ENCODE measurements around the gene TENT4A.

TENT4A gene

GRCh38 chr5:6711409-6712141 lies 1.7 kb upstream of the TENT4A start:
- no peaks in the 10 kb centered on the region for H3K27me3 ChIP-seq (ENCODE audit: control insufficient read depth in 1 of 2, insufficient read depth in 2 of 2, low read length in 2 of 2)
- peak overlapping the region; percentile 72 to 91 for H3K4me3 ChIP-seq (ENCODE audit: low read depth in 1 of 2, low read length in 2 of 2)
- H3K36me3 ChIP-seq (ENCODE audit: insufficient read depth, low read length) = no peaks in the 10 kb centered on the region
- H3K9ac ChIP-seq (ENCODE audit: low read length) = no peak overlapping the region
- peak overlapping the region; percentile 98 for H3K27ac ChIP-seq (ENCODE audit: low read depth, low read length)
- peaks cover 17% of the 10 kb centered on the region for H3K4me1 ChIP-seq (ENCODE audit: insufficient read depth, low read length)
- H3K9me3 ChIP-seq (ENCODE audit: low read length) = no peaks in the 10 kb centered on the region

- Histone ChIP-seq H3K27ac (ENCODE audit: low read depth, low read length) (peak overlapping the region; percentile 98), H3K9ac (ENCODE audit: low read length) (peak overlapping the region; percentile 72), H3K9me3 (ENCODE audit: low read length) (no peaks in the 10 kb centered on the region), H3K4me1 (ENCODE audit: insufficient read depth, low read length) (peaks cover 23% of the 10 kb centered on the region), H3K4me3 (ENCODE audit: low read depth in 1 of 2, low read length in 2 of 2) (peak overlapping the region; percentile 72 to 91), H3K36me3 (ENCODE audit: insufficient read depth, low read length) (no peaks in the 10 kb centered on the region), H3K27me3 (ENCODE audit: control insufficient read depth in 1 of 2, insufficient read depth in 2 of 2, low read length in 2 of 2) (no peaks in the 10 kb centered on the region)
Observed at GRCh38 chr5:6712142-6712576, 1.1 kb upstream of the TENT4A start.

DNA sequence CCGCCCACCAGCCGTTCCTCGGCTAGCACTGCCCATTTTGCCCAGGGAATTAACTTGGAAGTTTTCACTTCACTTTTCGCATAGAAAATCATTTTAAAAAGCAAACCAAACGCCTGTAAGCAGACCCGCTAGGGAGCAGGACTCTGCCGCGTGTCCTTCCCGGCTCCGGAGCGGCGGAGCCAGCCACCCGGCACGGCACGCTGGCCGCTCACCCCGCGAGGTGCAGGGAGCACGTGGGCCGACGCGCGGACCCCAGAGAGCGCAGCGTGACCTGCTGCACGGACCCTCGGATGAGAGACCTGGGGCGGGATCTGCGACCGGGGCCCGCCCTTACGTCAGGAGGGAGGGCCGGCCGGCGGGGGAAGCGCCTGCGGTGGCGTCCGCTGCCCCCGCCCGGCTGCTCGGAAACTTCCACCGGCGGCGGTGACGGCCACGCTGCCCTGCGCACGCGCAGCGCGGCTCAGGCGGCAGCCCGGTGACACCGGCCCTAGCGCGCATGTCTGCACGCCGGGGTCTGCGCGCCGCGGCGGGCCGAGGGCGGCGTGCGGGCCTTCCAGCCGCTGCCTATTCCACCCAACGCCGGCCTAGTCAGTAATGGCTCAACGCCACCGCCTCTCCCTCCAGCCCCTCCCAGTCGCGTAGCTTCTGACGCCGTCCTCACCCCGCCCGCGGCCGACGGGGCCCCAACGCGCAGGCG lies 507 bp upstream of the TENT4A start:
- no peaks in the 10 kb centered on the region for H3K27me3 ChIP-seq (ENCODE audit: control insufficient read depth in 1 of 2, insufficient read depth in 2 of 2, low read length in 2 of 2)
- peak overlapping the region; percentile 72 to 91 for H3K4me3 ChIP-seq (ENCODE audit: low read depth in 1 of 2, low read length in 2 of 2)
- H3K9me3 ChIP-seq (ENCODE audit: low read length) = no peaks in the 10 kb centered on the region
- peaks cover 29% of the 10 kb centered on the region for H3K4me1 ChIP-seq (ENCODE audit: insufficient read depth, low read length)
- H3K27ac ChIP-seq (ENCODE audit: low read depth, low read length) = peak overlapping the region; percentile 98
- no peaks in the 10 kb centered on the region for H3K36me3 ChIP-seq (ENCODE audit: insufficient read depth, low read length)
- H3K9ac ChIP-seq (ENCODE audit: low read length) = peak overlapping the region; percentile 72

DNA sequence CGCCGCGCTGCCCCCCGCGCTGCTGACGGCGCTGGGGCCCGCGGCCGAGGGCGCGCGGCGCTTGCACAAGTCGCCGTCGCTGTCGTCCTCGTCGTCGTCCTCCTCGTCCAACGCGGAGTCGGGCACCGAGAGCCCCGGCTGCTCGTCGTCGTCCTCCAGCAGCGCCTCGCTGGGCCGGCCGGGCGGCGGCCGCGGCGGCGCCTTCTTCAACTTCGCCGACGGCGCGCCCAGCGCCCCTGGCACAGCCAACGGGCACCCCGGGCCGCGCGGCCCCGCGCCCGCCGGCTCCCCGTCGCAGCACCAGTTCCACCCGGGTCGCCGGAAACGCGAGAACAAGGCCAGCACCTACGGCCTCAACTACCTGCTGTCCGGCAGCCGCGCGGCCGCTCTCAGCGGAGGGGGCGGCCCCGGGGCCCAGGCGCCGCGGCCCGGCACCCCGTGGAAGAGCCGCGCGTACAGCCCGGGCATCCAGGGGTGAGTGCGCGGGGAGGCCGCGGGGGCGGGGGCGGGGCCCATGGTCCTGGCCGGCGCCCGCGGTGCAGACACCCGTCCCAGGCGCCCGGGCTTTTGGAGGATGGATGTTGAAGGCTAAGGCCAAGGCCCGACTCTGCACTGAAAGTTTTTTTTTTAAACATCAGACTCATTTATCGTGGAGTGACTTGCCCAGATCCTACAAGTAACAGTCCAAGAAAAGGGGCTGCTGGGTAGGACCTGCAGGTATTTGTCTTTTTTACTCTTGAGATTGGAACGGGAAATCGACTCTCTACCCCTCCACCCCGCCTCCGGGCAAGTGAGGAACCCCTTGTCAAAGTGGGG lies 1.2 kb downstream of the TENT4A start:
- Histone ChIP-seq H3K36me3 (ENCODE audit: insufficient read depth, low read length) (no peaks in the 10 kb centered on the region), H3K27me3 (ENCODE audit: control insufficient read depth in 1 of 2, insufficient read depth in 2 of 2, low read length in 2 of 2) (no peaks in the 10 kb centered on the region), H3K9ac (ENCODE audit: low read length) (no peak overlapping the region), H3K27ac (ENCODE audit: low read depth, low read length) (no peak overlapping the region), H3K4me1 (ENCODE audit: insufficient read depth, low read length) (peaks cover 40% of the 10 kb centered on the region), H3K4me3 (ENCODE audit: low read depth in 1 of 2, low read length in 2 of 2) (peak overlapping the region in 1 of 2 donors; percentile 64), H3K9me3 (ENCODE audit: low read length) (no peaks in the 10 kb centered on the region)

GRCh38 chr5:6715271-6715670 lies 2.0 kb downstream of the TENT4A start:
- Histone ChIP-seq H3K4me3 (ENCODE audit: low read depth in 1 of 2, low read length in 2 of 2) (peak overlapping the region in 1 of 2 donors; percentile 64), H3K9me3 (ENCODE audit: low read length) (no peaks in the 10 kb centered on the region), H3K36me3 (ENCODE audit: insufficient read depth, low read length) (no peaks in the 10 kb centered on the region), H3K4me1 (ENCODE audit: insufficient read depth, low read length) (peaks cover 43% of the 10 kb centered on the region), H3K27ac (ENCODE audit: low read depth, low read length) (no peak overlapping the region), H3K27me3 (ENCODE audit: control insufficient read depth in 1 of 2, insufficient read depth in 2 of 2, low read length in 2 of 2) (no peaks in the 10 kb centered on the region), H3K9ac (ENCODE audit: low read length) (peak overlapping the region; percentile 25)

DNA sequence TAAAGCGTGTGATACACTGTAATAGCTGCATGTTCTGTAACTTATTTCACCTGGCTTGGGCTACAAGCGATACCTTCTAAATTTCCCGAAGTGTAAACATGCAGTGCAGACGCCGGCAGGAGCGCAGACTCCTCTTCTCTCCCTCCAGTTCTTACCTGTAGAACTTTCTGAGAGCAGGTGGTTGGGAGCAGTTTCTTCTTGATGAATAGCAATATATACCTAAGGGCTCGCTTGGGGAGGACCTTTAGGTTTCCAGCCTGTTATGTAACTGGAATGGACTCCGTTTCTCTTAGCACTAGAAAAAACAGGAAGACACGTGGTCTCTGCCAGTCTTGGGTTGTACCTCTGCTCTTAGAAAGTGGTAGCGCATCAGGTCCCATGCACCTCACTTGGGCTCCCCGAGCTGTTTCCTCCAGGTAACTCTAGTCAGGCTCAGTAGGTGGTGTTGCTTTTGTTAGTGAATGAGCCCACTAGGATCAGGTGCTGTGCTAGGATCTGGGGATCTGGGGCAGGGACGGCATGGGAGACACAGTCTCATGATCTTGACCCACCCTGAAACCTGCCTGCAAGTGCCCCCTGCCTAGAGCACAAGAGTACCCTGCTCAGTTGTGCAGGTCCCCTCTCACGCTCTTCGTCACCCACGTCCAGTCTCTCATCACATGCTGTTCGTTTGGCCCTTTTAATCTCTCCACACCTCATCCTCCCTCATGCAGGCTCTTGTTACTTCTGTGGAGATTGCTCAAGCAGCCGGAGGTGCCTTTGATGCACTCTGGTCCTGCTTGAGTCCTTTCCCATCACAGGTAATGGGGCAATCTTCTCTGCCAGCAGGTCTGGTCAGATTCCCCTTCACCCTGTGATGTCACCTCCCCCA lies 2.8 kb downstream of the TENT4A start:
- Histone ChIP-seq H3K9me3 (ENCODE audit: low read length) (no peaks in the 10 kb centered on the region), H3K36me3 (ENCODE audit: insufficient read depth, low read length) (no peaks in the 10 kb centered on the region), H3K27me3 (ENCODE audit: control insufficient read depth in 1 of 2, insufficient read depth in 2 of 2, low read length in 2 of 2) (no peaks in the 10 kb centered on the region), H3K27ac (ENCODE audit: low read depth, low read length) (no peak overlapping the region), H3K4me1 (ENCODE audit: insufficient read depth, low read length) (peaks cover 46% of the 10 kb centered on the region), H3K4me3 (ENCODE audit: low read depth in 1 of 2, low read length in 2 of 2) (peak overlapping the region in 1 of 2 donors; percentile 64), H3K9ac (ENCODE audit: low read length) (peak overlapping the region; percentile 25)

- H3K9me3 ChIP-seq (ENCODE audit: low read length) = no peaks in the 10 kb centered on the region
- H3K36me3 ChIP-seq (ENCODE audit: insufficient read depth, low read length) = no peaks in the 10 kb centered on the region
- H3K9ac ChIP-seq (ENCODE audit: low read length) = no peak overlapping the region
- H3K4me1 ChIP-seq (ENCODE audit: insufficient read depth, low read length) = peaks cover 53% of the 10 kb centered on the region
- H3K27me3 ChIP-seq (ENCODE audit: control insufficient read depth in 1 of 2, insufficient read depth in 2 of 2, low read length in 2 of 2) = no peaks in the 10 kb centered on the region
- H3K4me3 ChIP-seq (ENCODE audit: low read depth in 1 of 2, low read length in 2 of 2) = peak overlapping the region in 1 of 2 donors; percentile 64
- H3K27ac ChIP-seq (ENCODE audit: low read depth, low read length) = no peak overlapping the region
Observed at GRCh38 chr5:6716629-6717149, 3.5 kb downstream of the TENT4A start.

- no peaks in the 10 kb centered on the region for H3K36me3 ChIP-seq (ENCODE audit: insufficient read depth, low read length)
- no peaks in the 10 kb centered on the region for H3K9me3 ChIP-seq (ENCODE audit: low read length)
- no peaks in the 10 kb centered on the region for H3K27me3 ChIP-seq (ENCODE audit: control insufficient read depth in 1 of 2, insufficient read depth in 2 of 2, low read length in 2 of 2)
- H3K27ac ChIP-seq (ENCODE audit: low read depth, low read length) = no peak overlapping the region
- H3K4me1 ChIP-seq (ENCODE audit: insufficient read depth, low read length) = peaks cover 59% of the 10 kb centered on the region
- no peak overlapping the region for H3K9ac ChIP-seq (ENCODE audit: low read length)
- H3K4me3 ChIP-seq (ENCODE audit: low read depth in 1 of 2, low read length in 2 of 2) = peak overlapping the region in 1 of 2 donors; percentile 64
Observed at GRCh38 chr5:6717247-6717646, 4.0 kb downstream of the TENT4A start.

DNA sequence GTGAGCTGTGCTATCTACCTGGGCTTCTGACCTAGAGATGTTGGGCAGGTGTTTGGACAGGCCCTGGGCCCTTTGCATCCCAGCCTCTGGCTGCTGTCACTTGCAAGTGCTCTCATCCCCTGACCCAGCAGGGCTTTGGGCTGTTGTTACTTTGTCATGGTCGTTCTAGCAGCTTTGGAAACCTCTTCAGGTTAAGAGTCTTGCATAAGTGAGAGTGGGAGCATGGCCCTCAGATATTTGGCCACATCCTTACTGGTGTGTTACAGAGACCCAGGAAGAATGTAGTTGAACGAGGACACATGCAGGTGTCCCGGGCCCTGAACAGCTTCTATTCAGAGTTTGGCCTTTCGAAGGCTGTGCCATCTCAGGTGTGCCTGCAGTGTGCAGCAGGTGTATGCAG lies 4.5 kb downstream of the TENT4A start:
- Histone ChIP-seq H3K36me3 (ENCODE audit: insufficient read depth, low read length) (no peaks in the 10 kb centered on the region), H3K4me3 (ENCODE audit: low read depth in 1 of 2, low read length in 2 of 2) (no peak overlapping the region), H3K9me3 (ENCODE audit: low read length) (no peaks in the 10 kb centered on the region), H3K9ac (ENCODE audit: low read length) (no peak overlapping the region), H3K27ac (ENCODE audit: low read depth, low read length) (no peak overlapping the region), H3K4me1 (ENCODE audit: insufficient read depth, low read length) (peaks cover 62% of the 10 kb centered on the region), H3K27me3 (ENCODE audit: control insufficient read depth in 1 of 2, insufficient read depth in 2 of 2, low read length in 2 of 2) (no peaks in the 10 kb centered on the region)

- Histone ChIP-seq H3K9ac (ENCODE audit: low read length) (no peak overlapping the region), H3K4me1 (ENCODE audit: insufficient read depth, low read length) (peaks cover 66% of the 10 kb centered on the region), H3K4me3 (ENCODE audit: low read depth in 1 of 2, low read length in 2 of 2) (no peak overlapping the region), H3K9me3 (ENCODE audit: low read length) (no peaks in the 10 kb centered on the region), H3K36me3 (ENCODE audit: insufficient read depth, low read length) (no peaks in the 10 kb centered on the region), H3K27me3 (ENCODE audit: control insufficient read depth in 1 of 2, insufficient read depth in 2 of 2, low read length in 2 of 2) (no peaks in the 10 kb centered on the region), H3K27ac (ENCODE audit: low read depth, low read length) (no peak overlapping the region)
Observed at GRCh38 chr5:6718161-6718681, 5.0 kb downstream of the TENT4A start.
